ENCODE results near the gene SOCS7.

Gene SOCS7

GRCh38 chr17:38442548-38442947 lies 90.9 kb downstream of the SOCS7 start:
- no peak for DNase-seq

DNA sequence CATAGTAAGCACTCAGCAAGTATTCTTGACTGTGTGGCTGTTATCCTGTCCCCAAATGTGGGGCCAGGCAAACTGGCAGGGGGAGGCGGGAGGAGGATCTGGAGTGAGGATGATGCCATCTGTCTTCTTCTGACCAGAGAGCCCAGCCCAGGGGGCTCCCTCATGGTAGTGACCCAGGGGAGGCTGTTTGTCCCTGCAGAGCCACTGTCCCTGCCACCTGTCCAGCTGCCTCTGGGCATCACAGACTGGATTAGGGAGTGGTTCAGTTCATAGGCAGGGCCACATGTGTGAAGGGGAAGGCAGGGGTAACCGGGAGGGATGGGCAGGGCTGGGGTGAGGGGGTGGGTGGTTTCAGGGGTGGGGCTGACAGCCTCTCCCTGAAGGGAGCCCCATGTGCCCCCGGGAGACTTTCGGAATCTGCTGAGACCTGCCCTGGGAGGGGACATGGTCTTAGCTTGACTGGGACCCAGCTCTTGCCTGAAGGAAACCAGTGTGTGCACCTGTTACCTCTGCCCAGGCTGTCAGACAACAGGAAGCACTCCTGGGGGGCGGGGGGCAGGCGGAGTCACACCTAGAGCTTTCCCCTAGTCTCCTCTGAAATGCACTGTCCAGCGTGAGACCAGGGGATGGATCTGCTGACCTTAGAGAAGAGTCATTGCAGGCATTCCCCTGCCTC lies 91.8 kb downstream of the SOCS7 start:
- DNase-seq, result no peak

GRCh38 chr17:38444151-38444550 lies 92.5 kb downstream of the SOCS7 start:
- peak; percentile 51 for DNase-seq

DNA sequence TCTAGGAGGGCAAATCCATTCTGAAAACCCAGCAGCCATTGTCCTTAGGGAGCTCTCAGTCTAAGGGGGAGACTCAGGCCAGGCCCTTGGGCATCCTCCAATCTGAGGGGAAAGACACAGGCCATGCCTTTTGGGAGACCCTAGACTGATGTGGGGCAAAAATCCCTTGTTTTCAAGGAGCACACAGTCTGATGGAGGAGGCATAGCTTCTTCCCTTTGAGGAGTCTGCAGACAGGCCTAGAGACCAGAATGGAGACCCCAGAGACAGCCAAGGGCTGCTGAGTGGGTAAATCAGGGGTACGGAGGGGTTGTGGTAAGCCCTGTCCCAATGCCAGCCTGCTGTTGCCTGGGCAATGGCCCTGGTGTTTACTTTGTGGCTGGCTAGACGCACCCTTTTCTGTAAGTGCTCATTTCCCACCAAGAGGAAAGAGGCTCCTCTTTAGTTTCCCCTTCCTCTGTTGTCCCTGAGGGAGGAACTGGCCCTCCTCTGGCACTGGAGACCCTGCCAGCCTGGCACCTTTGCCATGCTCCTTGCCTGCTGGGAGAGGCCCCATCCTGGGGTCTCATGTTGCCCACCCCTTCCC lies 96.0 kb downstream of the SOCS7 start:
- DNase-seq, result no peak

DNA sequence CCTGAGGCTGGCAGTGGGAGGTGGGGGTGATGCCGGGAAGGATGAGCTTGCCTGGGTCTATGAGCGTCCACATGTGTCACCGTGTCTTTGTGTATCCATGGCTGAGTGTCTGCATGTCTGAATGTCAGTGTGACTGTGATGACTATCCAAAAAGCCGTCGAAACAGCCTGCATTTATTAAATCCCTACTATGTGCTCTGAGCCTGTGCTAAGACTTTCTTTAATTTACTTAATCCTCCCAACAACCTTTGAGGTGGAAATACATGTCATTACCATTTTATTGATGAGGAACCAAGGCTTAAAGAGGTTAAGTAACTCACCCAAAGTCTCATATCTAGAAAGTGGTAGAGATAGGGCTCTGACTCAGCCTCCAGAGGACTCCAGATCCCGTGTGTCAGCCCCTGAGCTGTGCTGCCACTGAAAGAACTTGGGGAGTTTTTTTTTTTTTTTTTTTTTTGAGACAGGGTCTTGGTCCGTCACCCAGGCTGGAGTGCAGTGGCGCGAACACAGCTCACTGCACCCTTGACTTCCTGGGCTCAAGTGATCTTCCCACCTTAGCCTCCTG lies 96.6 kb downstream of the SOCS7 start:
- DNase-seq, result no peak

GRCh38 chr17:38449364-38449763 lies 97.7 kb downstream of the SOCS7 start:
- DNase-seq, result no peak

GRCh38 chr17:38450557-38451029 lies 98.9 kb downstream of the SOCS7 start:
- no peak for DNase-seq

GRCh38 chr17:38451030-38451839 lies 99.6 kb downstream of the SOCS7 start:
- no peak for DNase-seq

DNA sequence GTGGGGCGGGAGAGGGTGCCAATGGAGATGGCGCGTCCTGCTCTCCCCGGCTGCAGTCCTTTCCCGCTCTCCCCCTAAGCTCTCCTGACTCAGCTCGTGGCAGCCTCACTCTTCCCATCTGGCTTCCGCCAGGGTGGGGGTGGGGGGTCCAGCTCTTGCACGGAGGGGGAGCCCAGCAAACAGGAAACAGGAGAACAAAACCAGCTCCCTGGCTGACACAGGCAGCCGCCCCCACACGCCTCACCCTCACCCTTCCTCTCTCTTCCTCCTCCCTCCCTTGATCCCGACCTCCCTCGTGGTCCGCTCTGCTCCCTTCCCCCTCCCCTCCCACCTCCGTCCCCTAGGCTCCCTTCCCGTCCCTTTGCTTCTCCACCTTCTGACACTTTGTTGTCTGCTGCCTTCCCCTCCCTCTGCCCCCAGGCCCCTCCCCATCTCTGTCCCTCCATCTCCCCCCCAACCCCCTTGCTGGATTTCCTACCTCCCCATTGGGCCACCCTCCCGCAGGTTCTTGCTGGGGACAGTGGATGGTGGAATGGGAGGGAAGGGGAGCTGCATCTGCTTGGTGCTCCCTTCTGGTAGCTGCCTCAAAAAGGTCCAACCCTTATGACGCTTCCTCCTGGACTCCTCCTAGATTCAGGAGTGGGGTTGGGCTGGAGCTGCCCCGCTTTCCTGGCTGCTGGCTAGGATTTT lies 100.3 kb downstream of the SOCS7 start:
- no peak for DNase-seq

DNA sequence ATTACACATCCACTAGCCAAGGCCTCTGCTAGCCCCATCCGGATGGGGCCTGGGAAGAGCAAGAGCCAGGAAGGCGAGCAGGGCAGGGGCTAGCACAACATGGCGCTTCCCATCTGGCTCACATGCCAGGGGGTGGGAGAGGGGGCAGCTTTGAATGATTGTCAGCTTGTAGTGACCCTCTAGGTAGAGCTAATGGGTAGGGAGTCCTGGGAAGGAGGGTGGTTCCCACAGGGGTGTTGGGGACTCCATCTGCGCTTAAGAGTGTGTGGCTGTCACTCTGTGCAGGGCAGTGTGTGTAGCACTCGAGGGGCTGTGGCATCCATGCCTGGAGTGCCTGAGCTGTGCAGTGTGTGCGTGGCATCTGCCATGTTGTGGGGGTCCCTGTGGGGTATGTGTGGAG lies 101.1 kb downstream of the SOCS7 start:
- DNase-seq, result no peak

- no peak for DNase-seq
These were observed 102.3 kb downstream of the SOCS7 start for GRCh38 chr17:38453951-38454421.

DNA sequence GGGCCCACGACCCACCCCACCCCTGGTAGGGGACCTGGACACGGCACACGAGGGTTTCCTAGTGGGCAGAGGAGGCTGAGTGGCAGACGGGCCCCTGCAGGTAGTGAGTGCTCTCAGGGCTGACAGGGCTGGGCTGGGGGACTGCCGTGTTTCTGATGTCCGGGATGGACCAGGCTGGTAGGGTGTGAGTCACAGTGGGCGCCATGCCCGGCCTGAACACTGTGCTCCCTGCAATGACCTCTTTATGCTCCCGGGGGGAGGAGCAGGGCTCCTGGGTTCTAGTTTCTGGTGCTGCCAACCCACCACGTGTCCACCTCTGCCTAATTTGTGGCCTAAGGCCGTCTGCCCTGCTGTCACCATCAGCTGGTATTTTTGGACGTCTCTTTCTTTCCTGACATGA lies 102.9 kb downstream of the SOCS7 start:
- DNase-seq, result no peak

Data from CD4-positive, alpha-beta T cell treated with Interleukin-12 subunit alpha and Interleukin-12 subunit beta, for 1 hour (primary cell).